ACC112 (cell line): ENCODE data around the gene SLC8B1.

Experiments
- H2AFZ ChIP-seq: fragments of 200-600 bp; sonication (generic); one replicate; pipeline ENCODE4 v1.6.0; 2017; ENCODE audit warnings: antibody characterized with exemption, low read length; ENCODE audit not compliant: unreplicated experiment
- H3K27ac ChIP-seq: fragments of 200-600 bp; sonication (generic); 2 replicates; pipeline ENCODE4 v1.5.1; 2014; ENCODE audit warnings: low read depth, mild to moderate bottlenecking, antibody characterized with exemption, low read length, moderate library complexity
- H3K27me3 ChIP-seq: fragments of 200-600 bp; sonication (generic); 2 replicates; pipeline ENCODE4 v1.6.1; 2014; ENCODE audit warnings: mild to moderate bottlenecking, antibody characterized with exemption, low read length, moderate library complexity, mixed read lengths; ENCODE audit not compliant: insufficient read depth
- H3K36me3 ChIP-seq: fragments of 200-600 bp; sonication (generic); 2 replicates; pipeline ENCODE4 v1.6.1; 2016; ENCODE audit warnings: mild to moderate bottlenecking, antibody characterized with exemption, low read length, moderate library complexity, mixed read lengths; ENCODE audit not compliant: insufficient read depth
- H3K4me1 ChIP-seq: fragments of 200-600 bp; sonication (generic); one replicate; pipeline ENCODE4 v1.6.1; 2016; ENCODE audit warnings: low read length, mixed read lengths; ENCODE audit not compliant: insufficient read depth, unreplicated experiment, control insufficient read depth
- H3K4me3 ChIP-seq: fragments of 200-600 bp; sonication (generic); 2 replicates; pipeline ENCODE4 v1.5.1; 2014; ENCODE audit warnings: mild to moderate bottlenecking, low read depth, low read length
- H3K79me2 ChIP-seq: fragments of 200-600 bp; sonication (generic); one replicate; pipeline ENCODE4 v1.6.0; 2016; ENCODE audit warnings: low read length; ENCODE audit not compliant: control insufficient read depth, unreplicated experiment, insufficient read depth

SLC8B1 gene

DNA sequence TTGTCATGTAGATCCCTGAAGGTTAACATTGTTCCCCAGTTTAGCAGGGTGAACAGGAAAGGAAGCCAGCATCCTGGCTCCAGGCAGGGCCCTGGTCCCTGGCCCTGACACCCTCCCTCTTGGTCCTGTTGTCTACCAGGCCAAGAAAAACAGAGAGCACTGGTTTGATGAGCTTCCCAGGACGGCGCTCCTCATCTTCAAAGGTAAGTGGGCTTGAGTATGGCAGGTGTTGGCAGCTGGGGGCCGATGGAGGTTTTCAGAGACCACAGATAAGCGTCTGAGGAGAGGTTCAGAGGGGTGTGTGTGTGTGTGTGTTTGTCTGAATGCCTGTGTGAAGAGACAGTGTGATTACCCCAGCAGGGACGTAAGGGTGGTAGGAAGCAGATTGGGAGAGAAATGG is 56.3 kb downstream of the SLC8B1 start:
- no peaks in the 10 kb centered on the region for H3K27me3 ChIP-seq
- H3K27ac ChIP-seq, result no peak overlapping the region
- no peaks in the 10 kb centered on the region for H3K4me1 ChIP-seq
- no peak overlapping the region for H2AFZ ChIP-seq
- H3K36me3 ChIP-seq, result no peaks in the 10 kb centered on the region
- no peak overlapping the region for H3K4me3 ChIP-seq
- no peaks in the 10 kb centered on the region for H3K79me2 ChIP-seq

GRCh38 chr12:113278141-113278540 is 56.8 kb downstream of the SLC8B1 start:
- Histone ChIP-seq H3K27me3 (no peaks in the 10 kb centered on the region), H3K36me3 (no peaks in the 10 kb centered on the region; the same call in 1 of the 2 replicates), H3K4me1 (no peaks in the 10 kb centered on the region), H2AFZ (no peak overlapping the region), H3K4me3 (no peak overlapping the region), H3K27ac (no peak overlapping the region), H3K79me2 (no peaks in the 10 kb centered on the region)

GRCh38 chr12:113277511-113277910 is 57.4 kb downstream of the SLC8B1 start:
- Histone ChIP-seq H3K4me1 (peaks cover 2% of the 10 kb centered on the region), H3K36me3 (no peaks in the 10 kb centered on the region; the same call in 1 of the 2 replicates), H3K27me3 (no peaks in the 10 kb centered on the region), H3K27ac (no peak overlapping the region), H3K79me2 (no peaks in the 10 kb centered on the region), H2AFZ (no peak overlapping the region), H3K4me3 (no peak overlapping the region)

GRCh38 chr12:113276946-113277500 is 57.9 kb downstream of the SLC8B1 start:
- H3K36me3 ChIP-seq, result no peaks in the 10 kb centered on the region; the same call in 1 of the 2 replicates
- H3K27ac ChIP-seq, result no peak overlapping the region
- peaks cover 7% of the 10 kb centered on the region for H3K4me1 ChIP-seq
- H3K79me2 ChIP-seq, result no peaks in the 10 kb centered on the region
- no peak overlapping the region for H2AFZ ChIP-seq
- H3K27me3 ChIP-seq, result no peaks in the 10 kb centered on the region
- no peak overlapping the region for H3K4me3 ChIP-seq

DNA sequence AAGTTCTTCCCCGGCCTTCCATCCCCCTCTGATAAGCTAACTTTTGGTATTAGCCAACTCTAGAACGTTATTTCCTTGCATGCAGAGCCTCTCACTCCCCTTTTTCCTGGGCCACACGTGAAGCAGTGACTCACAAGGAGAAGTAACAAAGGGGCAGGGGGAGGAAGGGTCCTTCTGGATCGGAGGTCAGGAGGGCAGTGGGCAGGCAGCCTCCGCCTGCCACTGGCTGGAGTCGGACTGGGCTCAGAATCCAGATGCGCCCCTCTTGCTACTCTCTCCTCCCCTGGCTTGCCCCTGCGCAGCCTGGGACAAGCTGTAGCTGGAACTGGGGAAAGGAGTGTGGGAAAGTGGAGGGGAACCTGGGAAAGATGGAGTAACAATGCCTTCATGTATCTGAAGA is 58.6 kb downstream of the SLC8B1 start:
- Histone ChIP-seq H3K27ac (no peak overlapping the region), H3K4me1 (peaks cover 14% of the 10 kb centered on the region), H3K79me2 (no peaks in the 10 kb centered on the region), H3K27me3 (no peaks in the 10 kb centered on the region), H2AFZ (no peak overlapping the region), H3K4me3 (no peak overlapping the region), H3K36me3 (no peaks in the 10 kb centered on the region; the same call in 1 of the 2 replicates)

- Histone ChIP-seq H3K27me3 (no peaks in the 10 kb centered on the region), H3K79me2 (no peaks in the 10 kb centered on the region), H3K36me3 (no peaks in the 10 kb centered on the region; the same call in 1 of the 2 replicates), H2AFZ (no peak overlapping the region), H3K4me3 (no peak overlapping the region), H3K27ac (no peak overlapping the region), H3K4me1 (peaks cover 19% of the 10 kb centered on the region)
Measured at GRCh38 chr12:113274848-113275247, 60.1 kb downstream of the SLC8B1 start.

GRCh38 chr12:113273053-113273725 is 61.7 kb downstream of the SLC8B1 start:
- Histone ChIP-seq H3K79me2 (no peaks in the 10 kb centered on the region), H3K27me3 (no peaks in the 10 kb centered on the region), H3K36me3 (no peaks in the 10 kb centered on the region; the same call in 1 of the 2 replicates), H2AFZ (no peak overlapping the region), H3K4me1 (peaks cover 19% of the 10 kb centered on the region), H3K4me3 (no peak overlapping the region), H3K27ac (no peak overlapping the region)

DNA sequence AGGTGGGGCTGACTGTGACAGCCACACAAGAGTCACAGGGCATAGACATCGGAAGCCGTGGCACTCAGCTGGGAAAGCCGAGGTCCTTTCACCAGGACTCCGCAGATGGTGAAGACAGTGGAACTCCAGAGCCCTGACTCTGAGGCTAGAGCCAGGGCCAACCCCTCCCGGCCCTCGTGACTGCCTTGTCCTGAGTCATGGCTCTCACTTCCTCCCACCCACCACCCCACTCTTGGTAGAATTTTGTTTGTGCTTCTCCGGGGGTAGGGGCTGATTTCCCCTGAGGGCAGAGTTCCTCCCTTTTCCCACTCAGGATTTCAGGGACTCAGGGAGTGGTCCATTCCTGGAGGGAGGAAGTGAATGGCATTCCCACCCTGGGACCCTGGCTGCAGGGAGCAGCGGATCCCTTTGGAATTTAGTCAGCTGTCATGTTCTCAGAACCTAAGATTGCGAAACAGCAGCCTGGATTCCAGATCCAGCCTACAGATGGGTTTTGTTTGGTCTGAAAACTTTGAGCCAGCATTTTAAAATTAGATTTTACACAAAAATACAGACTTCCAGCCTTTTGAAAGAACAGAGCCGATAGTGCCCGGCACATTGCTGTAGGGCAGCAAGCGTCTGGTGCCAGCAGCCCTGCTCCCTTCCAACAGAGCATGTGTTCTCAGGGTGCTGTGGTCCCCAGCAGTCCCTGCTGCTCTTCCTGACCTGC is 62.9 kb downstream of the SLC8B1 start:
- H3K36me3 ChIP-seq, result no peaks in the 10 kb centered on the region; the same call in 1 of the 2 replicates
- H3K4me3 ChIP-seq, result peak overlapping the region; percentile 40
- peak overlapping the region; percentile 80 for H3K27ac ChIP-seq
- no peaks in the 10 kb centered on the region for H3K79me2 ChIP-seq
- peak overlapping the region; percentile 89 for H2AFZ ChIP-seq
- peaks cover 19% of the 10 kb centered on the region for H3K4me1 ChIP-seq
- H3K27me3 ChIP-seq, result no peaks in the 10 kb centered on the region

GRCh38 chr12:113271466-113271852 is 63.5 kb downstream of the SLC8B1 start:
- peaks cover 19% of the 10 kb centered on the region for H3K4me1 ChIP-seq
- peak overlapping the region; percentile 18; the same call in 1 of the 2 replicates for H3K4me3 ChIP-seq
- no peaks in the 10 kb centered on the region; the same call in 1 of the 2 replicates for H3K36me3 ChIP-seq
- peak overlapping the region; percentile 80 for H3K27ac ChIP-seq
- no peaks in the 10 kb centered on the region for H3K79me2 ChIP-seq
- H2AFZ ChIP-seq, result peak overlapping the region; percentile 89
- H3K27me3 ChIP-seq, result no peaks in the 10 kb centered on the region

DNA sequence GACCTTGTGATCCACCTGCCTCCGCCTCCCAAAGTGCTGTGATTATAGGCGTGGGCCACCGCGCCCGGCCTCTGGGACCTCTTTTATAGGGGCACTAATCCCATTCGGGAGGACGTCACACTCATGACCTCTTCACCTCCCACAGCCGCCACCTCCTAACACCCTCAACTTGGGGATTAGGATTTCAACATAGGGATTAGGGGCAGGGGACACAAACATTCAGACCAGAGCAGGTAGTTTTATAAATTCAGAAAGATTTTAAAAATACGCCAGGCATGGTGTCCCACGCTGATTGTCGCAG is 64.2 kb downstream of the SLC8B1 start:
- Histone ChIP-seq H3K27me3 (no peaks in the 10 kb centered on the region), H3K4me1 (peaks cover 19% of the 10 kb centered on the region), H2AFZ (no peak overlapping the region), H3K36me3 (no peaks in the 10 kb centered on the region; the same call in 1 of the 2 replicates), H3K79me2 (no peaks in the 10 kb centered on the region), H3K4me3 (no peak overlapping the region), H3K27ac (no peak overlapping the region)
